Neural cell (in vitro differentiated cells): ENCODE data around the gene RDH13.

Experiments
- CTCF ChIP-seq: fragments of 450-650 bp; IDR thresholded peaks from 2 replicates; pipeline ENCODE4 v1.5.1; 2014; ENCODE audit warnings: antibody characterized with exemption, mild to moderate bottlenecking, moderate library complexity; ENCODE audit not compliant: poor library complexity, severe bottlenecking
- EP300 ChIP-seq: fragments of 450-650 bp; conservative IDR thresholded peaks from 2 replicates; pipeline ENCODE4 v1.6.1; 2014; ENCODE audit warnings: antibody characterized with exemption, mild to moderate bottlenecking, moderate library complexity; ENCODE audit not compliant: poor library complexity, severe bottlenecking
- EZH2 ChIP-seq: fragments of 200-600, 300-800 bp; shearing (Covaris generic), sonication (generic); IDR thresholded peaks from 2 replicates; pipeline ENCODE4 v1.6.1; 2014; ENCODE audit warnings: antibody characterized with exemption, low read length, borderline replicate concordance, mild to moderate bottlenecking; ENCODE audit not compliant: insufficient read depth, poor library complexity, severe bottlenecking
- POLR2AphosphoS5 ChIP-seq: IDR thresholded peaks from 2 replicates; pipeline ENCODE4 v1.6.1; 2012
- RAD21 ChIP-seq: fragments of 450-650 bp; conservative IDR thresholded peaks from 2 replicates; pipeline ENCODE4 v1.6.1; 2014; ENCODE audit warnings: antibody characterized with exemption, mild to moderate bottlenecking, moderate library complexity
- SMC3 ChIP-seq: fragments of 450-650 bp; conservative IDR thresholded peaks from 2 replicates; pipeline ENCODE4 v1.6.1; 2014; ENCODE audit warnings: antibody characterized with exemption, mild to moderate bottlenecking, moderate library complexity; ENCODE audit not compliant: poor library complexity
- TAF1 ChIP-seq: IDR thresholded peaks from 2 replicates; pipeline ENCODE4 v1.6.1; 2012; ENCODE audit warnings: low read depth

GRCh38 chr19:55034751-55035150 lies 28.2 kb downstream of the RDH13 start:
- TF ChIP-seq EZH2 = no peak
- TF ChIP-seq CTCF = no peak
- no peak for TF ChIP-seq POLR2AphosphoS5
- TF ChIP-seq TAF1 = no peak
- no peak for TF ChIP-seq SMC3
- TF ChIP-seq EP300 = no peak
- TF ChIP-seq RAD21 = no peak
